Posterior cingulate gyrus (tissue), 11 donors: ENCODE data around the gene LMO1.
A peak's percentile ranks its signal among the peaks of the same experiment; 100 is the strongest.

Experiments used
- DNase-seq, 10 donors: peaks; one replicate each; pipeline versions ENCODE4 v3.0.0 to v3.0.0-alpha.2; 2020 to 2021; ENCODE audit warnings: mixed read lengths in 3 of 10
- intact Hi-C: fragments of 100-400 bp; cut with DNase I; formaldehyde crosslinking; loops from one replicate; pipeline ENCODE4 v1.15.1; 2023

Gene LMO1

GRCh38 chr11:8250981-8251615 is 12.6 kb downstream of the LMO1 start:
- peak in 4 of 10 donors; percentile 10 to 72 (median 36) for DNase-seq
- intact Hi-C loops: no loop called here

GRCh38 chr11:8250434-8250833 is 13.2 kb downstream of the LMO1 start:
- intact Hi-C loops: no loop called here
- DNase-seq: peak in 4 of 10 donors; percentile 13 to 65 (median 52)

- peak in 2 of 10 donors; percentile 18 to 24 for DNase-seq
- intact Hi-C loops: no loop called here
Observed at GRCh38 chr11:8249482-8249881, 14.2 kb downstream of the LMO1 start.

GRCh38 chr11:8248786-8249185 is 14.9 kb downstream of the LMO1 start:
- peak in 3 of 10 donors; percentile 18 to 54 (median 22) for DNase-seq
- intact Hi-C loops: no loop called here

GRCh38 chr11:8247312-8247711 is 16.4 kb downstream of the LMO1 start:
- peak in 3 of 10 donors; percentile 22 to 80 (median 38) for DNase-seq
- intact Hi-C loops: no loop called here

GRCh38 chr11:8243458-8243857 is 20.2 kb downstream of the LMO1 start:
- intact Hi-C loops: no loop called here
- peak in 2 of 10 donors; percentile 32 to 48 for DNase-seq

- intact Hi-C loops: no loop called here
- DNase-seq: peak in 2 of 10 donors; percentile 37 to 79
Observed at GRCh38 chr11:8242499-8243280, 21.0 kb downstream of the LMO1 start.

GRCh38 chr11:8242118-8242475 is 21.6 kb downstream of the LMO1 start:
- peak in 1 of 10 donors; percentile 49 for DNase-seq
- intact Hi-C loops: no loop called here

- intact Hi-C loops: no loop called here
Observed at GRCh38 chr11:8241373-8242117, 22.1 kb downstream of the LMO1 start.

GRCh38 chr11:8239536-8240228 is 24.0 kb downstream of the LMO1 start:
- intact Hi-C loops: no loop called here
- peak in 2 of 10 donors; percentile 49 to 61 for DNase-seq

More at GRCh38 chr11:8241373-8242117, 22.1 kb downstream of the LMO1 start:
- DNase-seq: no peak

- intact Hi-C loops: no loop called here
- DNase-seq: peak in 1 of 10 donors; percentile 73
Observed at GRCh38 chr11:8239040-8239439, 24.6 kb downstream of the LMO1 start.

- peak in 3 of 10 donors; percentile 32 to 54 (median 49) for DNase-seq
- intact Hi-C loops: no loop called here
Observed at GRCh38 chr11:8237453-8237852, 26.2 kb downstream of the LMO1 start.

GRCh38 chr11:8235925-8236324 is 27.8 kb downstream of the LMO1 start:
- intact Hi-C loops: no loop called here
- DNase-seq: peak in 1 of 10 donors; percentile 40

GRCh38 chr11:8234910-8235309 is 28.8 kb downstream of the LMO1 start:
- DNase-seq: peak in 1 of 10 donors; percentile 33
- intact Hi-C loops: no loop called here

- intact Hi-C loops: no loop called here
- peak in 3 of 10 donors; percentile 58 to 79 (median 74) for DNase-seq
Observed at GRCh38 chr11:8234425-8234821, 29.3 kb downstream of the LMO1 start.

- intact Hi-C loops: no loop called here
- DNase-seq: peak in 2 of 10 donors; percentile 27 to 51
Observed at GRCh38 chr11:8233691-8234424, 29.8 kb downstream of the LMO1 start.

GRCh38 chr11:8232849-8233606 is 30.6 kb downstream of the LMO1 start:
- DNase-seq: peak in 2 of 10 donors; percentile 40 to 53
- intact Hi-C loops: no loop called here

- intact Hi-C loops: no loop called here
Observed at GRCh38 chr11:8232414-8232813, 31.3 kb downstream of the LMO1 start.

GRCh38 chr11:8231979-8232378 is 31.7 kb downstream of the LMO1 start:
- DNase-seq: peak in 2 of 10 donors; percentile 42 to 48
- intact Hi-C loops: no loop called here

More at GRCh38 chr11:8232414-8232813, 31.3 kb downstream of the LMO1 start:
- peak in 1 of 10 donors; percentile 52 for DNase-seq
